Urothelium cell line (cell line): ENCODE data around the gene IQUB.
"Not testable (repeated sequence)": the region's sequence is repeated elsewhere in the genome, so short reads cannot be mapped to it uniquely, and the experiment has no call there.

Experiments used
- DNase-seq: peaks from one replicate; pipeline ENCODE4 v3.0.0; 2011; ENCODE audit warnings: low spot score, mixed read lengths
- FAIRE-seq: peaks from 2 replicates; lab custom pipeline; 2011; peaks lifted over from hg19 to GRCh38; lab: Jason Lieb, UNC

IQUB gene

DNA sequence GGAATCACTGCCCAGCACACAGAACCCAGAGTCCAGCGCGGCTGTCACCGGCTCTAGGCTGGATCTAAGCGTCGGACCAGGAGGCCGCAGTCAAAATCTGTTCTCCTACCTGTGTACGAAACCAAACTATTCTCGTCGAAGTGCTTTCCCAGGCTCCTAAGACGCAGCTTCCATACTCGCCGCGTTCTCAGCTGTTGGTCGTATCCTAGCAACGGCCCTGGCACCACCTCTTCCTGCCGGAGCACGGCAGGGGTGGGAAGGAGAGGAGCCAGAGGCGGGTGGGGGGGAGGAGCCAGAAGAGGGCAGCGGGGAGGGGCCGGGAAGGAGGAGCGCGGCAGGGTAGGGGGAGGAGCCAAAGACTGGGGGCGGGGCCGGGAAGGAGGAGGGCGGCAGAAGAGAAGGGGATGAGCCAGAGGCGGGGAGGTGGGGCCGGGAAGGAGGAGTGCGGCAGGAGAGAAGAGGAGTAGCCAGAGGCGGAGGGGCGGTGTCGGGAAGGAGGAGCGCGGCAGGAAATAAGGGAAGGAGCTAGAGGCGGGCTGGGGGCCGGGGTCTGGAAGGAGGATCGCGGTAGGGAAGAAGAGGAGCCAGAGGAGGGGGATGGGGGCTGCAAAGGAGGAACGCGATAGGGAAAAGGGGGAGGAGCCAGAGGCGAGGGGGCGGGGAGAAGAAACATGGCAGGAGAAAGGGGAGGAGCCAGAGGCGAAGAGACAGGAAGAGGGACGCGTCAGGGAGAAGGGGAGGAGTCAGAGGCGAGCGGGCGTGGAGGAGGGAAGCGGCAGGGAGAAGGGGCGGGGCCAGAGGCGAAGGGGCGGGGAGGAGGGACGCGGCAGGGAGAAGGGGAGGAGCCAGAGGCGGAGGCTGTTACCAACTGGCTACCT, at the start of gene IQUB:
Gene IQUB (minus strand): TSS at position 213 of the 878 bp plus-strand sequence. CDS start 22,255 bp downstream, outside the sequence.
- FAIRE-seq (no peak), DNase-seq (peak; percentile 89)

DNA sequence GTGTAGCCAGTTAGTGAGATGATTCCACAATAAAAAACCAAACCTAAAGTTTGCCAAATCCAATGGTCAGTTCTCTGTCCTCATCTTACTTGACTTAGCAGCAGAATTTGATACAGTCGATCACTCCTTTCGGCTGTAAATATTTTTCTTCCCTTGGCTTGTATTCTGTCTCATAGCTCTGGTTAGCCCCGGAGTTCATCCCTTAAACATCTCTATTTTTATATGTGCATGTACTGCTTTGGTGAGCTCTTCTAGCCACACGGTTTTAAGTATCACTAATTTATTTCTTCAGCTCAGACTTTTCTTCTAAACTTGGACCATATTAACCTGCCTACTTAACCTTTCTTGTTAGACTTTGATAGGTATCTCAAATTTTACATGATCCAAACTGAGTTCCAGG, 49.4 kb upstream of the IQUB start:
- DNase-seq (no peak), FAIRE-seq (no peak)

DNA sequence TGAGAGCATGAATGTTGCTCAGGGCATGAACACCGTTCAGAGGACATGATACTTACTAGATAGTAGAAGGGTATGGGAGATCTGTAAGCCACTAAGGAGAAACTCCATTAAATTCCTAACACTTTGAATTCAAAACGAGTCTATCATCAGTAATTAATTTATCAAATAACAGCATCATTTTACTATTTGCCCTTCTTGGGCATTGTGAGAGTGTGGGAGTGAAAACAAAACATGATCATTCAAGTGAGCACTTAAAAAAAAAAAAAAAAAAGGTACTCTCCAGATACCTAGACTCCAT, 46.7 kb upstream of the IQUB start:
- DNase-seq = no peak
- no peak for FAIRE-seq

DNA sequence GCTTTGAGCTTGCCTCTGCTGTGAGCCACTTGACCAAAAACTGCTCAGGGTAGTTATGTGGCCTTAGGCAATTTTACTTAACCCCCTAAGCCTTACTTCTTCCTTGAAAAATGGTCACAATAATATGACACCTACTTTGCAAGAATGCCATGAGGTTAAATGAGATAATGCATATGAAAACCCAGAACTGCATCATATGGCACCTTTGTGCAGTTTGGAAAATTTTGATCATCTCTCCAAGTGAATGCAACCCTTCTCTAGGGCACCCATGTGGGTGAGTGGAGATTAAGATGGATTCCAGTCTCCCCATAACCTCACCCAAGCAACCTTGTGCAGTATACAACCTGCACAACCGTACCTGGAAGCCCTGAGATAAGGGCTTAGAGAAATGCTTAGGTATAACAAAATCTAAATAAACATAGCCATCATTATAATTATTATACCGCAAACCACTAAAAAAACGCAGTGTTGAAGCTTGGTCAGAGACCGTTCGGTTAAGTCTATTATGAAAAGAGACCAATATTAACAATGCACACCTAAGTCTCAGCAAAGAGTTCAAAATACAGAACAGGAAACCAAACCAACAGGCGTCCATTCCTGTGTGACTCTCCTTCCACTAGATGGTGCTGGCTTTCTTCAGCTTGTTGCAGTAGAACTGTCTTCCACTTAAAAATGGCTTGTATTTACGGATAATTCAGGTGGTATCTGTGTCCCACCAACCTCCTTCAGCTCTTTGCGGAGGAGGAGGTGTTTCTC, 46.2 kb upstream of the IQUB start:
- FAIRE-seq (no peak), DNase-seq (peak; percentile 24)

DNA sequence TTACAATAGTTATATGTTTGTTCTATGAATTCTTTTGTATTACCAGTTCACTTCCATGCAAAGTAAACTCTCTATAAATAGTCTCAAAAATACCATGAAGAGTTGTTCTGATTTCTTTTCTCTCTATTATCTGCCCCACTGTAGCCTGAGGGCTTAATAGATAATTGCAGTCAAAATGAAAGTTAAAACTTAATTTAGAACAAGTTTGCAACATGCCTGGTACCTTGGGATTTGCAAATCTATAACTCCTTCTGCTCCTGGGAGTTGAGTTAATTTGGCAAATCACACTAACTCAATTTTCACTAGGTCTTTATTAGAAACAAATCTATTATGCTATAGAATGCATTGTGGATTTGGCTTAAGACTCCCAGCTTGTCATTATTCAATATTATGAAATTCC, 45.0 kb upstream of the IQUB start:
- no peak for FAIRE-seq
- no peak for DNase-seq

DNA sequence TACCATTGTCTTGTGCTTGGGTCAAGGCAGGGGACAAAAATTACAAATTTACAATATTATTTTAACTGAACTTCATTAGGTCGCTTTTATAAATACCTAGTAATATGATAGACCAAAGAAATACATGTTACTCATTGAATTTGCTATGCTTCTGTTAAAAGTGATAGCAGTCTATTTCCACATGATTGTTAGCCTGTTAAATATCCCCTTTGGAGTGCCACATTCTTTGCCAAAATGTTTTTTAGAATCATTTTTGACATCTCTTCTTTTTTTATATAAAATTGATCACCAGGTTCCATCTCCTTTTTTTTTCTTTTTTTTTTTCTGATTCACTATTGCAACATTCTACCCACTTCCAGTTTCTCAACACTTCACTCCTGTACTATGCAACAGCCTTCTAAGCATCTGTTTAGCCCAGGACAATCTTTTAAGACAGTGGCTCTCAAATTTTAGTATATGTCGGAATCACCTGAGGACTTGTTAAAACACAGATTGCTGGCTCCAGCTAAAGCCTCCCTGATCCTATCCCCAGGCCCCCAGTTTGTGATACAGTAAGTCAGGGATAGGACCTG, 39.6 kb upstream of the IQUB start:
- no peak for DNase-seq
- FAIRE-seq = no peak

DNA sequence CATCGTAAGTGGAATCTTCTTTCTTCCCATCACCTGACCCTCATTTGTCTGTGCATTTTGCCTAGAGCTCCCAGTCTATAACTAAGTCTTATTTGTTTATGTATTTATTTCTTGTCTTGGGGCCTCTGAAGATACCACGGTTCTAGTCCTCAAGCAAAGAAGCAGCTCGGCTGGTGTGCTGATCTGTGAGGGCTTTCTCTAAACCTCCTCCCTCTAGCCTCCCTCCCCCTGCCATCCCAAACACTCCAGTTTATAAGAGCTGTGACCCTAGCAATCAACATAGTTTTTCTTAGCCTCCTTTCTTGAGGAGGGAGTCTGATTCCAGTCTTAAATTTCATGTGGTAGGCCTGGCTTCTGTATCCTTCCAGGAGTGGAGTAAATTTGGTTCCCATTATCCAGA, 38.9 kb upstream of the IQUB start:
- FAIRE-seq (no peak), DNase-seq (no peak)

DNA sequence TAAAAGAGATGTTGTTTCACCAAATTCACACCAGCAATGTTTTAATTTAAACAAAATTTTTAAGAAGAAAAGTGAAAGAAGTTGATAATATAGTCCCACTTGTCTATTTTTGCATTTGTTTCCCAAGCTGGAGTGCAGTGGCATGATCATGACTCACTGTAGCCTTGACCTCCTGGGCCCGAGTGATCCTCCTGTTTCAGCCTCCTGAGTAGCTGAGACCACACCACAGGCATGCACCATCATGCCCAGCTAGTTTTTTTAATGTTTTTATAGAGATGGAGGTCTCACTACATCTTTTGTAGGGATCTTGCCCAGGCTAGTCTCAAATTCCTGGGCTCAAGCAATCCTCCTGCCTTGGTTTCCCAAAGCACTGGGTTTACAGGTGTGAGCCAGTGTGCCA, 37.3 kb upstream of the IQUB start:
- DNase-seq (no peak), FAIRE-seq (no peak)

DNA sequence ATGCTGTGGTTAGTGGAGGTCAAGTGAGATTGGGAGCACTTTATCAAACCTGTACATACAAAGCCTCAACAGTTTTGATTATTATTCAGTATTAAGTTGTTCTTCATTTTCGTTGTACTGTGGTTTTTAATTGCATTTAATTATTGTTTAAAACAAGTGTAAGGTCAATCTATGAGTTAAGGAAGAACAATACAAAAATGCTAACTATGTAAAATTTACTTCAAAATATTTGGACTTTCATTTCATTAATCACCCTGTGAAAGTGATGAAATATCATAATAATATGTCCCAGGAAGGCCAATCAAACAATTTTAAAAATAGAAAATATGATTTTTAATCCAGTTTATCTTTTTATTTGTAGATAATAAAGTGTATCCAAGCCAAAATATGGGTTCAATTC, 36.8 kb upstream of the IQUB start:
- FAIRE-seq (no peak), DNase-seq (no peak)

DNA sequence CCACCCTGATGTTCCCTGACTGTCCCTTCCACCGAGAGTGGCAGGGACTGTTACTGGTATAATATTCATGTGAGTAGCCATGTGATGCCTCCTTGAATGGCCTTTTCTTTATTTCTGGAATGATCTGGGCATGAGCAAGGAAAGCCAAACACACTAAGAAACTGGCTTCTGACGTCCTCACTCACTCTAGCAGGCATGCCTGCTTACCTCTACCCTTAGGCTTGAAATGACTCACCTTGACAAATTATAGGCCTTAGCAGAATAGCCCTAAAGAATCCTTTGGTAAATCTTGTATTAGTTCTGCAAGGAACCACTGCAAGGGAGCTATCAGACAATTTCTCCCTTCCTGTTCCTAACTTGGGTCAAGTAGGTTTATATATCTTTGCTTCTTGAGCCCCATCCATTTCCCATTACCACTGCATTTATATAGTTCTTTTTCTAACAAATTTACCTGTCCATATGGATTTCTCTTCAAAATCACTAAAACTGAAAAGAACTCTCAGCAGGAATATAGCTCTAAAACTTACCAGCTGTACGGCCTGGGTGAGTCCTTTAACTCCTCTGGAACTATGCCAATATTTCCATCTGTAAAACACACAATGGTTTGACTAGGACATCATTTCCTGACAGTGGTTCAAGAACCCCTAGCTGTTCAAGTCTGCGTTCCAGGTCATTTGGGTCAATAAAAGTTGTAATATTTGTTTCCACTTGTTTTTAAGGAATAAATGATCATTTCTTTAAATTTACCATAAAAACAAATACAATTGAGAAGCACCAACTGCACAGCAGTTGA, 36.2 kb upstream of the IQUB start:
- DNase-seq (peak; percentile 2), FAIRE-seq (no peak)

DNA sequence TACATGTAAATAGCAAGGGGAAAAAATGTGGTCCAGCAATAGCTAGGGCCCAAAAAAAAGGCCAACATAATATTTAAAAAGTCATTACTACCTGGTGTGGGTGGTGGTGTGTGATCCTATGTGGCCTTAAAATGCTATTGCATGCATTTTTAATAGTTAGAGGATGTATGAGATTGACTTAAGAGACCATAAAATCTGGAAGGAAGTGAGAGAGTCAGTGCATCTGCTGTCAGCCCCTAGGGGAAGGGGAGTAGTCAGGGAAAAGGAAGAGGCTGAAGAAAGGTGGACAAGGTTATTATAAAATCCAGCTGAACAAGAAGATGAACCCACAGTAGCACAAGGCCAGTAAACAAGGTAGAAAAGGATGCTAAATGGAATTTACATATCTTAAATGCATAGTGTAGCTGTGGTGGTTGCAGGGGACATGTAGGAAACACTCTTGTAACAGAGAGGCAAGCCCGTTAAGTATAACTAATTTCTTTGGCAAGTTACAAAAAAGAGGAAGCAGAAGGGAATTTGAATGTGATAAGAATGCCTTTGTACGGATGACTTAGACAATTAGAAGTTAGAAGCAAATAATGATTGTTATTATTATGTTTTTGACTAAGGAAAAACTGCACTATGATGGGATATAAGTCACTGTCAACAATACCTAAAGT, 35.1 kb upstream of the IQUB start:
- FAIRE-seq (no peak), DNase-seq (no peak)

DNA sequence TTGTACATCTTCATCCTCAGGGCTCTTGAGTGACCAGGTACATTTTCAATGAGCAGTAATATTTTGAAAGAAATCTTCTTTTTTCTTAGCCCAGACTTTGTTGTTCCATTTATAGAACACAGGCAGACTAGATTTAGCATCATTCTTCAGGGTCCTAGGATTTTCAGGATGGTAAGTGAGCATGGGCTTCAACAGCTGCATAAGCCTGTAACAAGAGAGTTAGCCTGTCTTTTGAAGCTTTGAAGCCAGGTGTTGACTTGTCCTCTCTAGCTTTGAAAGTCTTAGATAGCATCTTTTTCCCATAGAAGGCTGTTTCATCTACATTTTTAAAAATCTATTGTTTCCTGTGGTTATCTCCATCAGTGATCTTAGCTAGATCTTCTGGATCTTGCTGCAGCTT, 27.7 kb upstream of the IQUB start:
- DNase-seq = no peak
- FAIRE-seq = no peak

DNA sequence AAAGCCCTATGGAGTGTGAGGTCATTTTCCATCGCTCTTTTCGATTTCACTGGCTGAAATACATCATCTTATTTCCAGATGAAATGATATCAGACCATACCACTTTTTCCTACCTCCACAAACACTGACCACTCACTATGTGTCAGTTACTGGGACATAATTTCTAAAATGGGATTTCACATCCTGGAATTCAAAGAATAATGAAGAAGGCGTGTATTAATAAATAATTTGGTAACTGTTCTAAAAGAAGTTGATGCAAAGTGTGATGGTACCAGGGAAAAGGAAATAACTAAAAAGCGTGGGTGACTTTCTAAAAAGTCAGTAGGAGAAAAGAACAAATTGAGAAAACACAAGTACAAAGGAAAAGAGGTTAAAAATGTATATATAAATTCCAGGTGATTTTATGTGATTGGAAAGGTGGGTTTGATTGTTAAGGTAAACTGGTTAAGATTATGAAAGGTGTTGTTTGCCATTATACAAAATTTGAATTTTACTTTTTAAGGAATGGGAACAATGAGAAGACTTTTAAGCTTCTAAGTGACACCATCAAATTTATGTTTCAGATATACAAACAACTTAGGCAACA, 24.0 kb upstream of the IQUB start:
- no peak for FAIRE-seq
- DNase-seq = no peak

DNA sequence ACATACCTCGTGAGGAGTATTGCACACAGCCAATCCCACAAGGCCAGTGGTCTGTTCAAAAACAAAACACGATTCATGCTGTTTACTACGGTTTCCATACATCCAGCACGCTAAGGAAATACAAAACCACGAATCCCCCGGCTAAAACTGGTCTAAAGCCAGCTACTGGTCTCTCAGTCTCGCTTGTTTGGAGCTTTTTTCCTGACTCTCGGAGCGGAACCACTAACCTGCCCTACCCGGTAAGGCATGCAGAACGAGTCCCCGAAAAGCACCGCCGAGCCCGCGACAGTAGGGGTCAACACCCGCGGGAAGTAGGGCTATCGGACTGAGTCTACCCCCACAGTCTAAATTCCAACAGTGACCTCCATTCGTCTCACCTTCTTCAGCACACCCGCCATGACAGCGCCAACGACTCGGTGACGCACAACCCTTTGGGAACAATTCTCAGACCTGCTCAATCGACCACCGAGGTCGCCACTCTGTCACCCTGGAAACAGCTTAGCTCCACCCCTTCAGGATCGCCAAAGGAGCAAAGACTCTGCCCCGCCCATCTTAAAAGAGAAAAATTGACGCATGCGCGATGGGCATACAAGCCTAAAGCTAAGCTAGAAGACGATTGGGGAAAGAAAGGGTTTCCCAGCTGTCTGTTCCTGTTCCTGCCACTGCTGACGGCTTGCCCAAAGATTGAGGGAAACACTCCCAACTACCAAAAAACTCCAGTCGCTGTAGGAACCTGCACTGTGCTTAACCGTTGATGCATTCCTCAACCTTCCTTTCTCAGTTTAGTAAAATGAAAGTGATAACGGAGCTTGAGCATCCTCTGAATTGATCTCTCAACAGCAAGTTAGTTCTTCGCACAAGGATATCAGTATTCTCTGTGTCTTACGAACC, 23.2 kb upstream of the IQUB start, which contains the start of gene NDUFA5:
Gene NDUFA5 (minus strand): TSS at position 421 of the 891 bp plus-strand sequence. CDS start 23 bp downstream, at position 398.
- FAIRE-seq (no peak), DNase-seq (peak; percentile 86)

DNA sequence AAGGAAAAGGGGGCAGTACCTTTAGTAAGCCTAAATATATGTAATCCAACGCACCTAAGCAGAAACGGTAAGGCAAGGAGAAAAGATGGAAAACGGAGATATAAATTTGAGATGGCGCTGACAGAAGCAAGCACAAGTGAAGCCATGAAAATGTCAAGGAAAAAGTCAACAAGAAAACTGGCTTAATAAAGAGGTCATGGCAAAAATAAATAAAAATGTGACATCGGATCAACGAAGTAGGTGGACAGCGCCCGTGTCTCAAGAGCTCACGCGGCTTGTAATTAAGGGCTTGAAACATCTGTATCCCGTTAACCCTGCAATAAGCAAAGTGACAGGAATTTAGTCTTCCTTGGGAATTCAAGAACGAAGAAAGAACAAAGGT, 22.6 kb upstream of the IQUB start:
- FAIRE-seq = no peak
- DNase-seq = no peak

DNA sequence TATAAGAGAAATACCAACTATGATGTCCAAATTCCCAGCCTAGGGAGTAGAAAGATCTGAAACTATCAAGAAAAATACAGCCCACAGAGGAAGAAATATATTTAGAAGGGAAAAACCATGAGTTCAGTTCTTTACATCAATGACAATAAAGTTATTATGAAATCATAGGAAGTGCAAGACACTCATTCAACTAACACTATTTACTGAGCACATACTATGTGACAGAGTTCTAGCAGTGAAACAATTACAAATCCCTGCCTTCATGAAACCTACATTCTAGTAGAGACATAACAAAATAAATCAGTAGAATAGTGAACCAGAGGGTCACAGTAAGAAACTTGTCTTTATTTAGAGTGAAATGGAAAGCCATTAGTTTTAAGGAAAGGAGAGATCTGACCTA, 21.1 kb upstream of the IQUB start:
- DNase-seq (no peak), FAIRE-seq (no peak)

DNA sequence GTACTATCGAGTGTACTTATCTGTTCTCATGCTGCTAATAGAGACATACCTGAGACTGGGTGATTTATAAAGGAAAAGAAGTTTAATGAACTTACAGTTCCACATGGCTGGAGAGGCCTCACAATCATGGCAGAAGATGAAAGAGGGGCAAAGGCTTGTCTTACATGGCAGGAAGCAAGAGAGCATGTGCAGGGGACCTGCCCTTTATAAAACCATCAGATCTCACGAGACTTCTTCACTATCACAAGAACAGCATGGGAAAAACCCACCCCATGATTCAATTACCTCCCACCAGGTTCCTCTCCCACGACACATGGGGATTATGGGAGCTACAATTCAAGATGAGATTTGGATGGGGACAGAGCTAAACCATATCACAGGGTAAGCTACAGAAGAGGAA, 18.8 kb upstream of the IQUB start:
- DNase-seq (no peak), FAIRE-seq (no peak)

DNA sequence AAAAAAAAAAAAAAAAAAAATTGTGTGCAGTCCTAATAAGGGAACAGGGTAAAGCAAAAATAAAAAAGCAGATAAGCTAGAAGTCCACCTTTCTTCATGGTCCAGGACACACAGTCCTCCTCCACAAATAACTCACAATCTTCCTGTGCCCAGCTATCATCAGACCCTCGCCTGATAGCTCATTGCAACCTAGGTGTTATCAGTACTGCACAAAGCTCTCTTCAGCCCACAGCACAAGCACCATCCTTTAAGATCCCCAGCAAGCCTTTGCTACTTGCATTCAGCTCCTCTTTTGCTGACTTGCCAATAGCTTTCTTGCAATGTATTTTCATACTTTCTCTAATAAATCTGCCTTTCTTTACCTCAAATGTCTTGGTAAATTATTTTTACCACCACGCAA, 18.2 kb upstream of the IQUB start:
- DNase-seq = no peak

DNA sequence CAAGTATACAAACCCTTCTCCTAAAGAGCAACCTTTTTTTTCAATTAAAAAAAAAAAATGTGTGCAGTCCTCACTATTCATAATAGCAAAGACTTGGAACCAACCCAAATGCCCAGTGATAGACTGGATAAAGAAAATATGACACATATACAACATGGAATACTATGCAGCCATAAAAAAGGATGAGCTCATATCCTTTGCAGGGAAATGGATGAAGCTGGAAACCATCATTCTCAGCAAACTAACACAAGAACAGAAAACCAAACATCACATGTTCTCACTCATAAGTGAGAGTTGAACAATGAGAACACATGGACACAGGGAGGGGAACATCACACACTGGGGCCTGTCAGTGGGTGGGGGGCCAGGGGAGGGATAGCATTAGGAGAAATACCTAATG, 17.7 kb upstream of the IQUB start:
- not testable (repeated sequence) for FAIRE-seq, DNase-seq

More for the DNA sequence above, 18.2 kb upstream of the IQUB start:
- FAIRE-seq = no peak
